Measurements from ENCODE around the gene GNAI3. TPM values are rescaled to one million over a fixed set of nuclear protein-coding genes. Genes with fewer than 3 reads are reported as not detected.

The GNAI3 gene
- total and polyA plus RNA-seq, 10 of the 15 experiments (the other 5 are each of a cell fraction or from before 2014, with no cell fraction given), result 5.9 to 13.8 (median 8.0) TPM

DNA sequence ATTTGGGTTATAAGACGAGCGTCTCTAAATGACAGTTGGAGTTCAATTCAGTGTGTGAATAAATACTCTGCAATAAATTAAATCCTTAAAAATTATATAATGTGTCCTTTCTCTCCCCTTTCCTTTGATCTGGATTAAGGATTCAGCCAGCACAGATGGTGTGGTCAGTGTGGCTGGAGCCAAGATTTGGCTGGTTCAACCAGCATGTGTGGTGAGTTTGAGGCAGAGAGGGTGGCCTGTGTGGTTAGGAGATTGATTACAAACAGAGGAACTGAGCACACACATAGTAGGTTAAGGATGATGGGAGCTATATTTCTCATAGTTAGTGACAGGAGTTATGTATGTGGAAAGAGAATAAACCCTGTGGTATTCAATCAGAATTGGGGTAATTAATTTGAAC lies 24.7 kb upstream of the GNAI3 start (continued):
- TF ChIP-seq, protein P1, sequence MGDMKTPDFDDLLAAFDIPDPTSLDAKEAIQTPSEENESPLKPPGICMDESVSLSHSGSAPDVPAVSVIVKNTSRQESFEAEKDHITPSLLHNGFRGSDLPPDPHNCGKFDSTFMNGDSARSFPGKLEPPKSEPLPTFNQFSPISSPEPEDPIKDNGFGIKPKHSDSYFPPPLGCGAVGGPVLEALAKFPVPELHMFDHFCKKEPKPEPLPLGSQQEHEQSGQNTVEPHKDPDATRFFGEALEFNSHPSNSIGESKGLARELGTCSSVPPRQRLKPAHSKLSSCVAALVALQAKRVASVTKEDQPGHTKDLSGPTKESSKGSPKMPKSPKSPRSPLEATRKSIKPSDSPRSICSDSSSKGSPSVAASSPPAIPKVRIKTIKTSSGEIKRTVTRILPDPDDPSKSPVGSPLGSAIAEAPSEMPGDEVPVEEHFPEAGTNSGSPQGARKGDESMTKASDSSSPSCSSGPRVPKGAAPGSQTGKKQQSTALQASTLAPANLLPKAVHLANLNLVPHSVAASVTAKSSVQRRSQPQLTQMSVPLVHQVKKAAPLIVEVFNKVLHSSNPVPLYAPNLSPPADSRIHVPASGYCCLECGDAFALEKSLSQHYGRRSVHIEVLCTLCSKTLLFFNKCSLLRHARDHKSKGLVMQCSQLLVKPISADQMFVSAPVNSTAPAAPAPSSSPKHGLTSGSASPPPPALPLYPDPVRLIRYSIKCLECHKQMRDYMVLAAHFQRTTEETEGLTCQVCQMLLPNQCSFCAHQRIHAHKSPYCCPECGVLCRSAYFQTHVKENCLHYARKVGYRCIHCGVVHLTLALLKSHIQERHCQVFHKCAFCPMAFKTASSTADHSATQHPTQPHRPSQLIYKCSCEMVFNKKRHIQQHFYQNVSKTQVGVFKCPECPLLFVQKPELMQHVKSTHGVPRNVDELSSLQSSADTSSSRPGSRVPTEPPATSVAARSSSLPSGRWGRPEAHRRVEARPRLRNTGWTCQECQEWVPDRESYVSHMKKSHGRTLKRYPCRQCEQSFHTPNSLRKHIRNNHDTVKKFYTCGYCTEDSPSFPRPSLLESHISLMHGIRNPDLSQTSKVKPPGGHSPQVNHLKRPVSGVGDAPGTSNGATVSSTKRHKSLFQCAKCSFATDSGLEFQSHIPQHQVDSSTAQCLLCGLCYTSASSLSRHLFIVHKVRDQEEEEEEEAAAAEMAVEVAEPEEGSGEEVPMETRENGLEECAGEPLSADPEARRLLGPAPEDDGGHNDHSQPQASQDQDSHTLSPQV (IDR thresholded peaks at IDR 0.05), result no peak
- TF ChIP-seq IKZF2 (IDR thresholded peaks at IDR 0.05), result peak in 1 of 2 experiments; percentile 35; a peak in 1 of 4 replicates
- no peak for TF ChIP-seq CBX3 (IDR thresholded peaks at IDR 0.05; ENCODE audit: borderline replicate concordance, low read depth)
- TF ChIP-seq ATF7 (IDR thresholded peaks at IDR 0.05; ENCODE audit: low read depth), result no peak
- no peak for TF ChIP-seq ZNF207 (IDR thresholded peaks at IDR 0.05; ENCODE audit: borderline replicate concordance)

DNA sequence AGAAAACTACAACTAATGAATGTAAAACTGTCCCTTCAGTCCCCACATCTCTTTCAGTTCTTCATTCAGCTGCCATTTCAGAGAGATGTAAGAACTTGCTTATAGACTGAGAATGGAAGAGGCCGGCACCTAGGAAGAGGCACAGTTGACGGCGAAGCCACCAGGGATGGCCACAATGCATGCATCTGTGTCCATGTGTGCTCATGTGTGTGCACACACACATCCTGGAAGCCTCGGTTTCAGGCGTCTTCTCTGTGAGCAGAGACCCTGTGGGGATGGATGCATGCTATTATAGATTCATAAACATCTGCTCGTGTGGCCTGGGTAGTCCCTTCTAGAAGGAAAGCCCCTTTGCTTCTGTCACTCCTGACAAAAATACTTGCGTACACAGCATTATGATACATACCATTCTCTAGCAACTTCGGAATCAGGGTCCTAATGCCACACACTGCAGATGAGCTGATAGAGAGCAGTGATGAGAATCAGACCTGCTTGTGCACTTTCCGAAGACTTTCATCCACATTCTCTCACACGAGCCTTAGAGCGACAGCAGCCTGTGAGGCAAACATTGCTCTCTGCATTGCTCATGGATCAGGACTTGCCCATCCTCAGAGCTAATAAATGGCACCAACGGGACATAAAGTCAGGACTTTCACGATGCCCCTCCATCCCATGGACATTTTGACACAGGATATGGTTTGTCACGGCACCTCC lies 21.2 kb upstream of the GNAI3 start:
- Histone ChIP-seq H3K9ac (ENCODE audit: control insufficient read depth, insufficient read depth, low read length) (no peak overlapping the region), H3K36me3 (ENCODE audit: control insufficient read depth in 2 of 2, insufficient read depth in 2 of 2, low read length in 1 of 2) (no peaks in the 10 kb centered on the region), H3K27ac (ENCODE audit: control insufficient read depth, insufficient read depth) (peak overlapping the region; percentile 28; the same call in 1 of the 2 replicates), H3K4me3 (no peak overlapping the region), H2AFZ (ENCODE audit: control insufficient read depth, low read depth, low read length) (peak overlapping the region; percentile 40), H3K4me2 (ENCODE audit: control insufficient read depth, insufficient read depth) (peak overlapping the region; percentile 62), H3K27me3 (replicated peaks in 1 of 2; ENCODE audit: control insufficient read depth in 2 of 2, insufficient read depth in 2 of 2, low read length in 1 of 2) (peaks cover 0 to 2% of the 10 kb centered on the region in 2 experiments; a peak in 1 of 4 replicates), H3K9me3 (replicated peaks; ENCODE audit: control insufficient read depth, insufficient read depth, low read length) (no peaks in the 10 kb centered on the region), H3K4me1 (ENCODE audit: control insufficient read depth, insufficient read depth, low read length) (peaks cover 19% of the 10 kb centered on the region), H4K20me1 (ENCODE audit: control insufficient read depth, insufficient read depth) (no peaks in the 10 kb centered on the region), H3K79me2 (ENCODE audit: control insufficient read depth, insufficient read depth, low read length) (no peaks in the 10 kb centered on the region)
- WGBS (ENCODE audit: insufficient coverage, insufficient replicate concordance, low lambda C conversion rate, missing lambda C conversion rate), result 35% methylated on average over 14 of the region's 14 CpGs
- no TSS peak for BruUV-seq (replicated peaks)
- FAIRE-seq (peak; percentile 49), ATAC-seq (peak; percentile 87), DNase-seq (ENCODE audit: low read depth, low spot score) (no peak)
- CTCF ChIA-PET, result interaction anchor here (0.8 to 21.3 kb wide), 8 partner anchors 12 to 249 kb away, joined by 3 to 1280 read pairs (median 5); partner anchors contain the start of genes AMIGO1 and CYB561D1
- SMC1A ChIA-PET (ENCODE audit: uncharacterized antibody, unreplicated experiment), result interaction anchor here (1.5 to 12.8 kb wide), 4 partner anchors 18 to 250 kb away, joined by 5 to 431 read pairs (median 130); partner anchors contain the start of genes AMIGO1, ATXN7L2 and CYB561D1
- RAD21 ChIA-PET (ENCODE audit: unreplicated experiment), result interaction anchor here (1.0 to 10.3 kb wide), 4 partner anchors 21 to 44 kb away, joined by 4 to 422 read pairs (median 27); partner anchors contain the start of genes ATXN7L2, CYB561D1 and GNAI3
- in situ Hi-C loops (cut with MboI), result no loop called here
- intact Hi-C loops (cut with micrococcal nuclease; ENCODE audit: unreplicated experiment), result no loop called here
- POLR2A ChIA-PET, result interaction anchor here (0.7 to 2.0 kb wide), 10 partner anchors 12 to 43 kb away, joined by 3 to 10 read pairs (median 4); partner anchors contain the start of genes ATXN7L2, CYB561D1 and GNAI3
- TF ChIP-seq KAT2A (conservative IDR thresholded peaks at IDR 0.05; ENCODE audit: control insufficient read depth, low read depth, low read length), result no peak
- TF ChIP-seq, protein P2, sequence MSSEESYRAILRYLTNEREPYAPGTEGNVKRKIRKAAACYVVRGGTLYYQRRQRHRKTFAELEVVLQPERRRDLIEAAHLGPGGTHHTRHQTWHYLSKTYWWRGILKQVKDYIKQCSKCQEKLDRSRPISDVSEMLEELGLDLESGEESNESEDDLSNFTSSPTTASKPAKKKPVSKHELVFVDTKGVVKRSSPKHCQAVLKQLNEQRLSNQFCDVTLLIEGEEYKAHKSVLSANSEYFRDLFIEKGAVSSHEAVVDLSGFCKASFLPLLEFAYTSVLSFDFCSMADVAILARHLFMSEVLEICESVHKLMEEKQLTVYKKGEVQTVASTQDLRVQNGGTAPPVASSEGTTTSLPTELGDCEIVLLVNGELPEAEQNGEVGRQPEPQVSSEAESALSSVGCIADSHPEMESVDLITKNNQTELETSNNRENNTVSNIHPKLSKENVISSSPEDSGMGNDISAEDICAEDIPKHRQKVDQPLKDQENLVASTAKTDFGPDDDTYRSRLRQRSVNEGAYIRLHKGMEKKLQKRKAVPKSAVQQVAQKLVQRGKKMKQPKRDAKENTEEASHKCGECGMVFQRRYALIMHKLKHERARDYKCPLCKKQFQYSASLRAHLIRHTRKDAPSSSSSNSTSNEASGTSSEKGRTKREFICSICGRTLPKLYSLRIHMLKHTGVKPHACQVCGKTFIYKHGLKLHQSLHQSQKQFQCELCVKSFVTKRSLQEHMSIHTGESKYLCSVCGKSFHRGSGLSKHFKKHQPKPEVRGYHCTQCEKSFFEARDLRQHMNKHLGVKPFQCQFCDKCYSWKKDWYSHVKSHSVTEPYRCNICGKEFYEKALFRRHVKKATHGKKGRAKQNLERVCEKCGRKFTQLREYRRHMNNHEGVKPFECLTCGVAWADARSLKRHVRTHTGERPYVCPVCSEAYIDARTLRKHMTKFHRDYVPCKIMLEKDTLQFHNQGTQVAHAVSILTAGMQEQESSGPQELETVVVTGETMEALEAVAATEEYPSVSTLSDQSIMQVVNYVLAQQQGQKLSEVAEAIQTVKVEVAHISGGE (CRISPR knock-in tag; IDR thresholded peaks at IDR 0.05), result no peak
- TF ChIP-seq, protein P3, sequence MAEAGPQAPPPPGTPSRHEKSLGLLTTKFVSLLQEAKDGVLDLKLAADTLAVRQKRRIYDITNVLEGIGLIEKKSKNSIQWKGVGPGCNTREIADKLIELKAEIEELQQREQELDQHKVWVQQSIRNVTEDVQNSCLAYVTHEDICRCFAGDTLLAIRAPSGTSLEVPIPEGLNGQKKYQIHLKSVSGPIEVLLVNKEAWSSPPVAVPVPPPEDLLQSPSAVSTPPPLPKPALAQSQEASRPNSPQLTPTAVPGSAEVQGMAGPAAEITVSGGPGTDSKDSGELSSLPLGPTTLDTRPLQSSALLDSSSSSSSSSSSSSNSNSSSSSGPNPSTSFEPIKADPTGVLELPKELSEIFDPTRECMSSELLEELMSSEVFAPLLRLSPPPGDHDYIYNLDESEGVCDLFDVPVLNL (IDR thresholded peaks at IDR 0.05; ENCODE audit: low read depth, low read length), result no peak
- TF ChIP-seq RB1 (IDR thresholded peaks at IDR 0.05; ENCODE audit: borderline replicate concordance), result no peak
- no peak for TF ChIP-seq NRF1 (conservative IDR thresholded peaks at IDR 0.05; ENCODE audit: low read depth, low read length)
- no peak for TF ChIP-seq MTA3 (IDR thresholded peaks at IDR 0.05; ENCODE audit: borderline replicate concordance, low read length)
